ENCODE results near the gene FADS1.
A peak's percentile ranks its signal among the peaks of the same experiment; 100 is the strongest.

Gene FADS1

DNA sequence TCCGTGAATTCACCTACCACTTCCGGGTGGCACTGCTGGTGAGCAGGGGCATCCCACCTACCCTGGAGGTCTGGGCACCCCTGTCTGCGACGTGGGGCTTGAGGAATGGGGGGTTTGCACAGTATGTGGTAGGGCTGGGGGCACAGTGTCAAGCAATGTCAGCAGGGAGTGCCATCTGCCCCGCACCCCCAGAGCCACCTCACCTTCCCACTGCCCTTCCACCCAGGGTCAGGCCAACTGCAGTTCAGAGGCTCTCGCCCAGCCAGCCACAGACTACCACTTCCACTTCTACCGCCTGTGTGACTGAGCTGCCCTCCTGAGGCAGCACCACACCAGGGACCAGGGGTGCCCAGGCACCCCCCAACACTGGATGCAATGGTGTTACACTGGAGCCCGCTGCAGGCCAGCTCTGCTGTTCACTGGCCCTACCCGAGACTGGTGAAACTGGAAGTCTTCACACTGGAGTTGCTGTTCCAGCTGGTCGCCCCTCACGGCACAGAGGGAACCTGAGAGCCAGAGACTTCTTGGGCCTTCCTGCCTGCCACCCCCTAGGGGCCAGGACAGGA lies 30.9 kb downstream of the FADS1 start:
- H3K9me3 Mint-ChIP-seq: no peaks in the 10 kb centered on the region
- no peaks in the 10 kb centered on the region for H3K27me3 Mint-ChIP-seq
- ATAC-seq (replicated peaks): peak; percentile 24 to 71
- peak overlapping the region in 1 of 2 donors; percentile 23 for H3K4me3 Mint-ChIP-seq
- peaks cover 43 to 57% of the 10 kb centered on the region in 2 donors for H3K36me3 Mint-ChIP-seq
- no peak for DNase-seq
- H3K4me1 Mint-ChIP-seq: peaks cover 21 to 37% of the 10 kb centered on the region in 2 donors
- peak overlapping the region; percentile 48 for H3K27ac Mint-ChIP-seq

DNA sequence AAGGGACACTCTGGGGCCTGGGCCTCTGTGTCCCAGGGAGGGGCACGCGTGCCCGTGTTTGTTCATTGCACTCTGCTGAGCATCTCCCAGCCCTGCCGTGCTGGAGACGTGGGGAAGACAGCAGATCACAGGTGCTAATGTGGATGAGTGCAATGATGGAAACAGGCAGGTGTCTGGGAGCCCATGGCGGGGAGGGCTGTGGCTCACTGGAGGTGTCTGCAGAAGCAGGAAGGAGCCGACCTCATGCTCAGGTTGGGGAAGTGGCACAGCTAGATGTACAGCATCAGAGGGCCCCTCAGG lies 32.3 kb downstream of the FADS1 start:
- H3K4me3 Mint-ChIP-seq: no peak overlapping the region
- no peak overlapping the region for H3K27ac Mint-ChIP-seq
- no peak for DNase-seq
- H3K9me3 Mint-ChIP-seq: no peaks in the 10 kb centered on the region
- H3K27me3 Mint-ChIP-seq: peaks cover 0 to 4% of the 10 kb centered on the region in 2 donors
- H3K4me1 Mint-ChIP-seq: peaks cover 15 to 28% of the 10 kb centered on the region in 2 donors
- H3K36me3 Mint-ChIP-seq: peaks cover 38 to 50% of the 10 kb centered on the region in 2 donors
- ATAC-seq (replicated peaks): no peak

DNA sequence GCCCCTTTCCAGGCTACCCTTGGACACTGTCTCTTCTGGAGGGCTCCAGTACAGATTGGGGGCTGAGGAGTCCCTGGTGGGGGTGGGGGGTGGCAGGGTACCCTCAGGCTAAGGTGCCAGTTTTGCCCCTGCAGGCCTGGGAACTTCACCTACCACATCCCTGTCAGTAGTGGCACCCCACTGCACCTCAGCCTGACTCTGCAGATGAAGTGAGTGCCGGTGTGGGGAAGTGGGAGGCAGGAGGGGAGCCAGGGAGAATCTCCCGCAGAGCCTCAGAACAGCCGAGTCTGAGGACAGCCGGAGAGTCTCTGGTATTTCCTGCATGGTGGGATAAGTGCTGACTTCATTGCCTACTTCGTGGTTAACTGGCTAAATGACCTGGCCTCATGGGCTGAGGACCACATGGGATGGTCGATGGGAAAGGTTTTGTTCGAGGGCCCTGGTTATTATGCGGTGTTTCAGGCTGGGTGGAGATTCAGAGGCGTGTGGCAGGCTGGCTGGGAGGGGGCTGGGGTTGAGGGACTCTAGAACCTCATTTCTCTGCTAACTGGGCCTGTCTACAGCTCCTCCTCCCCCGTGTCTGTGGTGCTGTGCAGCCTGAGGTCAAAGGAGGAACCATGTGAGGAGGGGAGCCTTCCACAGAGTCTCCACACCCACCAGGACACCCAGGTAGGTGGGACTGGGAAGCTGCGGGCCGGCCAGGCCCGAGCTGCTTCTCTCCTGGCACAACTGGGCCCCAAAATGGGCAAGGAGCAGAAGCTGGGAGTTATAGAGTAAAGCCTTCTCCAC lies 32.9 kb downstream of the FADS1 start:
- Mint-ChIP-seq H3K4me1 (peaks cover 15 to 26% of the 10 kb centered on the region in 2 donors), H3K9me3 (no peaks in the 10 kb centered on the region), H3K27ac (peak overlapping the region; percentile 47), H3K36me3 (peaks cover 36 to 48% of the 10 kb centered on the region in 2 donors), H3K27me3 (peaks cover 0 to 4% of the 10 kb centered on the region in 2 donors), H3K4me3 (no peak overlapping the region)
- ATAC-seq (replicated peaks) (no peak), DNase-seq (no peak)

DNA sequence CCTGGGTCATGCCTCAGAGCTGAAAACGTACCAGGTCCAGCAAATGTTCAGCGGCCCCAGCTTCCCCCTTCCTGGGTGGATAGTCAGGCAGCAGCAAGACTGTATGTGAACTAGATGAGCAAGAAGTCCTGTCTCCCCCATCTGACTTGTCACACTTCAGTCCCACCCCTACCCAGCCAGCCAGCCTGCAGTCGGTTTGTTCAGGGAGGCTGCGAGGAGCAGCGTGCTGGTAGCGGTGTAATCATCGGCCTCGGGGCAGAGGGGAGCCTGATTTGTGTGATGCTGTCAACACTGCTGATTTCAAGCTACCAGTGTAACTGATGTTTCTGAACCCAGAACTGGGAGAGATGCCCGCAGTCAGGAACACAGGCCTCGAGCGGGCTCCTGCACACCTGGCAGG lies 34.0 kb downstream of the FADS1 start:
- H3K4me1 Mint-ChIP-seq: peaks cover 17 to 31% of the 10 kb centered on the region in 2 donors
- H3K4me3 Mint-ChIP-seq: no peak overlapping the region
- H3K27ac Mint-ChIP-seq: no peak overlapping the region
- H3K27me3 Mint-ChIP-seq: peaks cover 5 to 14% of the 10 kb centered on the region in 2 donors
- ATAC-seq (replicated peaks): no peak
- H3K9me3 Mint-ChIP-seq: no peaks in the 10 kb centered on the region
- H3K36me3 Mint-ChIP-seq: peaks cover 29 to 44% of the 10 kb centered on the region in 2 donors
- no peak for DNase-seq

- DNase-seq (no peak), ATAC-seq (replicated peaks) (no peak)
- H3K27ac Mint-ChIP-seq: no peak overlapping the region
- peaks cover 27 to 44% of the 10 kb centered on the region in 2 donors for H3K36me3 Mint-ChIP-seq
- no peaks in the 10 kb centered on the region for H3K9me3 Mint-ChIP-seq
- peaks cover 17 to 32% of the 10 kb centered on the region in 2 donors for H3K4me1 Mint-ChIP-seq
- no peak overlapping the region for H3K4me3 Mint-ChIP-seq
- peaks cover 7 to 16% of the 10 kb centered on the region in 2 donors for H3K27me3 Mint-ChIP-seq
Measured at GRCh38 chr11:61782299-61782698, 34.5 kb downstream of the FADS1 start.

DNA sequence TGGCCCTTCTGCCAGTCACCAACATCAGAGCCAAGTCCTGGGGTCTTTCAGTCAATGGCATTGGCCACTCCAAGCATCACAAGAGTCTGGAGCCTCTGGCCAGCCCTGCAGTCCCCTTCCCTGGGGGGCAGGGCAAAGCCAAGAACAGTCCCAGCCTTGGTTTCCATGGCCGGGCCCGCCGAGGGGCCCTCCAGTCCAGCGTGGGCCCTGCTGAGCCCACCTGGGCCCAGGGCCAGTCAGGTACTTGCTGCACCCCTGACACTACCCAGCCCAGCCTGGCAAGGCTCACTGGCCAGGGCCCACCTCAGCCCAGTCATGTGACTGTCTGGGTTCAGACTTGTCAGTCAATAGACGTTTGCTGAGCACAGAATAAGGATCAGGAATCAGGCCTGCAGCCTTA lies 35.2 kb downstream of the FADS1 start:
- DNase-seq (no peak), ATAC-seq (replicated peaks) (no peak)
- peaks cover 26 to 44% of the 10 kb centered on the region in 2 donors for H3K36me3 Mint-ChIP-seq
- H3K27me3 Mint-ChIP-seq: peaks cover 10 to 18% of the 10 kb centered on the region in 2 donors
- H3K9me3 Mint-ChIP-seq: no peaks in the 10 kb centered on the region
- no peak overlapping the region for H3K27ac Mint-ChIP-seq
- no peak overlapping the region for H3K4me3 Mint-ChIP-seq
- peaks cover 20 to 32% of the 10 kb centered on the region in 2 donors for H3K4me1 Mint-ChIP-seq

GRCh38 chr11:61780581-61781162 lies 36.1 kb downstream of the FADS1 start:
- Mint-ChIP-seq H3K36me3 (peaks cover 26 to 40% of the 10 kb centered on the region in 2 donors), H3K27me3 (peaks cover 19 to 24% of the 10 kb centered on the region in 2 donors), H3K4me1 (peaks cover 18 to 28% of the 10 kb centered on the region in 2 donors), H3K4me3 (no peak overlapping the region), H3K27ac (no peak overlapping the region), H3K9me3 (no peaks in the 10 kb centered on the region)
- ATAC-seq (replicated peaks): no peak
- DNase-seq: no peak

- H3K27ac Mint-ChIP-seq: peak overlapping the region; percentile 74
- peaks cover 19 to 27% of the 10 kb centered on the region in 2 donors for H3K4me1 Mint-ChIP-seq
- no peak overlapping the region for H3K4me3 Mint-ChIP-seq
- DNase-seq (no peak), ATAC-seq (replicated peaks) (no peak)
- H3K27me3 Mint-ChIP-seq: peaks cover 26 to 31% of the 10 kb centered on the region in 2 donors
- H3K9me3 Mint-ChIP-seq: no peaks in the 10 kb centered on the region
- peaks cover 19 to 32% of the 10 kb centered on the region in 2 donors for H3K36me3 Mint-ChIP-seq
Measured at GRCh38 chr11:61779666-61780525, 36.9 kb downstream of the FADS1 start.

GRCh38 chr11:61778920-61779650 lies 37.7 kb downstream of the FADS1 start:
- no peak overlapping the region for H3K4me3 Mint-ChIP-seq
- ATAC-seq (replicated peaks) (no peak), DNase-seq (no peak)
- H3K9me3 Mint-ChIP-seq: no peaks in the 10 kb centered on the region
- H3K36me3 Mint-ChIP-seq: peaks cover 11 to 24% of the 10 kb centered on the region in 2 donors
- peaks cover 14 to 19% of the 10 kb centered on the region in 2 donors for H3K4me1 Mint-ChIP-seq
- H3K27ac Mint-ChIP-seq: no peak overlapping the region
- H3K27me3 Mint-ChIP-seq: peaks cover 31 to 35% of the 10 kb centered on the region in 2 donors

DNA sequence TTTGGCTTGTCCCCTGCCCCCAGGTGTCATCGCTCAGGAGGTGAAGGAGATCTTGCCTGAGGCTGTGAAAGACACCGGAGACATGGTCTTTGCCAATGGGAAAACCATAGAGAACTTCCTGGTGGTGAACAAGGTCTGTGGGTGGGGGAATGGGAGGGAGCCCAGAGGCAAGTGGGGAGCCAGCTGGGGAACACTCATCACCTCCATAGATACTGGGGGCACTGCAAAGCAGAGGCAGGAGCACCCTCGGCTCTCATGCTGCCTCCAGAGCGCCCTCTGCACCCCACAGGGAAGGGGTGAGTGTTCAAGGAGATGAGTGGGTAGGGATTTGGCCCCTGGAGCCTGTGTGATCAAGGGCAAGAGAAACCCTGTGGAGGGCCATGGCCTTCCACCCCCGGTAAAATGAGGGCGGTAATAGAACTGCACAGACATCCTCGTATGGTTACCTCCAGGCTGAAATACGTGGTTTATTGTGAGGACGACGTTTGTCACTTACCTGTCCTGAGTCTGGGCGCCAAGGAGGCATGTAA lies 38.4 kb downstream of the FADS1 start:
- ATAC-seq (replicated peaks) (no peak), DNase-seq (no peak)
- peaks cover 31 to 35% of the 10 kb centered on the region in 2 donors for H3K27me3 Mint-ChIP-seq
- H3K36me3 Mint-ChIP-seq: peaks cover 8 to 17% of the 10 kb centered on the region in 2 donors
- H3K4me1 Mint-ChIP-seq: peaks cover 12 to 19% of the 10 kb centered on the region in 2 donors
- no peak overlapping the region for H3K4me3 Mint-ChIP-seq
- H3K27ac Mint-ChIP-seq: no peak overlapping the region
- no peaks in the 10 kb centered on the region for H3K9me3 Mint-ChIP-seq

DNA sequence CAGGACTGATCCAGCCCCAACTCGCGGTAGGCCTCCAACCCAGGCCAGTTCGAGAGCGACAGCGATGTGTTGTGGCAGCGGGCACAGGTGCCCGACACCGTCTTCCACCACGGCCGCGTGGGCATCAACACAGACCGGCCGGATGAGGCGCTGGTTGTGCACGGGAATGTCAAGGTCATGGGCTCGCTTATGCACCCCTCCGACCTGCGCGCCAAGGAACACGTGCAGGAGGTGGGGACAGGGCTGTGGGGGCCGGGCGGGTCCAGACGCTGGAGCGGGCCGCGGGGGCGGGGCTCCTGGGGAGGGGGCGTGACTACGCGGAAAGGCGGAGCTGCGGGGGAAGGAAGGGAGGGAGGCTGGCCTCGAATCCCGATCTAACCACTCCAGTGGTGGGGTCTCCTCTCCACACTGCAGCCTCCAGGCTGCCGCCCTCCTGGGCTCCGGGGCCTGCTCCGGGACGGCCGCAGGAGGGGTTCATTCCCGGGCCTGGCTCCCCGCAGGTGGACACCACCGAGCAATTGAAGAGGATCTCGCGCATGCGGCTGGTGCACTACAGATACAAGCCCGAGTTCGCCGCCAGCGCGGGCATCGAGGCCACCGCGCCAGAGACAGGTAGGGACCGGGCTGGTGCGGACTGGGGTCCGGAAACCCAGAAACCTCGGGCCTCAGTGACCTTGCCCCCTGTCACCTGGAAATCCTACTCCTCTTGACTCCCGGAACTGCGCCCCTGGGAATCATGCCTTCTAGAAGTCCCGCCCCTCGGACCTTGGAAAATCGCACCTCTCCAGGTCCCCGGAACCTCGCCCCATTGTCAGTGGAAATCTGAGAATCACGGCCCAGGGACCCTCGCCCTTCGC lies 39.3 kb downstream of the FADS1 start:
- Mint-ChIP-seq H3K4me3 (peak overlapping the region; percentile 57 to 60), H3K36me3 (peaks cover 6 to 11% of the 10 kb centered on the region in 2 donors), H3K27ac (no peak overlapping the region), H3K27me3 (peaks cover 31 to 39% of the 10 kb centered on the region in 2 donors), H3K4me1 (peaks cover 12 to 19% of the 10 kb centered on the region in 2 donors), H3K9me3 (no peaks in the 10 kb centered on the region)
- ATAC-seq (replicated peaks): peak; percentile 44 to 55
- DNase-seq: peak; percentile 16

- H3K27me3 Mint-ChIP-seq: peaks cover 31 to 39% of the 10 kb centered on the region in 2 donors
- H3K9me3 Mint-ChIP-seq: no peaks in the 10 kb centered on the region
- H3K36me3 Mint-ChIP-seq: peaks cover 2 to 9% of the 10 kb centered on the region in 2 donors
- DNase-seq (peak; percentile 38), ATAC-seq (replicated peaks) (peak; percentile 81 to 84)
- peaks cover 12 to 19% of the 10 kb centered on the region in 2 donors for H3K4me1 Mint-ChIP-seq
- no peak overlapping the region for H3K27ac Mint-ChIP-seq
- peak overlapping the region; percentile 57 to 60 for H3K4me3 Mint-ChIP-seq
Measured at GRCh38 chr11:61776561-61777075, 40.2 kb downstream of the FADS1 start.
